OCI-LY7 (cell line): ENCODE data around the gene CD69. TPM values are rescaled to one million over a fixed set of nuclear protein-coding genes. Genes with fewer than 3 reads are reported as not detected.

ENCODE experiments used
- BruUV-seq: library from RNA; stranded (reverse); fragments of 400-500 nt; replicated peaks from 2 replicates; lab custom pipeline; 2021; lab: Mats Ljungman, UMichigan
- CTCF ChIA-PET: fragments of 300-600 bp; sonication (Branson Sonifier 250); formaldehyde crosslinking; loops from one replicate; lab custom pipeline; 2022; ENCODE audit warnings: antibody characterized with exemption; ENCODE audit not compliant: unreplicated experiment; lab: Charles Lee
- POLR2A ChIA-PET: fragments of 300-600 bp; sonication (Branson Sonifier 250); formaldehyde crosslinking; loops from one replicate; lab custom pipeline; 2022; ENCODE audit warnings: antibody characterized with exemption; lab: Charles Lee
- DNase-seq: peaks from one replicate; pipeline ENCODE4 v3.0.0-alpha.2; 2015; ENCODE audit warnings: low spot score
- H2AFZ ChIP-seq: fragments of 200-600 bp; sonication (generic), shearing (Covaris generic); 2 replicates; pipeline ENCODE4 v1.6.1; 2014; ENCODE audit warnings: mild to moderate bottlenecking, antibody characterized with exemption, low read length, moderate library complexity
- H3K27ac ChIP-seq: fragments of 200-600 bp; sonication (generic); 2 replicates; pipeline ENCODE4 v1.5.1; 2014; ENCODE audit warnings: mixed run types, low read depth, mild to moderate bottlenecking, moderate library complexity, low read length, inconsistent platforms; ENCODE audit not compliant: poor library complexity, severe bottlenecking
- H3K36me3 ChIP-seq: fragments of 200-600 bp; sonication (generic); 2 replicates; pipeline ENCODE4 v1.6.1; 2014; ENCODE audit warnings: mild to moderate bottlenecking, antibody characterized with exemption, low read length, moderate library complexity, mixed read lengths; ENCODE audit not compliant: insufficient read depth
- H3K4me1 ChIP-seq: fragments of 200-600 bp; sonication (generic); 2 replicates; pipeline ENCODE4 v1.5.1; 2014; ENCODE audit warnings: mild to moderate bottlenecking, low read length; ENCODE audit not compliant: insufficient read depth, poor library complexity, severe bottlenecking
- H3K4me2 ChIP-seq: fragments of 200-600 bp; sonication (generic); 2 replicates; pipeline ENCODE4 v1.6.1; 2014; ENCODE audit warnings: mild to moderate bottlenecking, low read length
- H3K4me3 ChIP-seq: fragments of 200-600 bp; sonication (generic); 2 replicates; pipeline ENCODE4 v1.5.1; 2014; ENCODE audit warnings: mild to moderate bottlenecking, low read depth, low read length; ENCODE audit not compliant: poor library complexity, severe bottlenecking
- H3K79me2 ChIP-seq: fragments of 200-600 bp; sonication (generic); 2 replicates; pipeline ENCODE4 v1.6.1; 2016; ENCODE audit warnings: low read depth, mild to moderate bottlenecking, low read length, moderate library complexity, mixed read lengths; ENCODE audit not compliant: insufficient read depth
- H3K9me2 ChIP-seq: fragments of 200-600 bp; sonication (generic); 2 replicates; pipeline ENCODE4 v1.6.1; 2016; ENCODE audit warnings: mild to moderate bottlenecking, low read length, mixed read lengths; ENCODE audit not compliant: insufficient read depth
- H3K9me3 ChIP-seq: fragments of 200-600 bp; sonication (generic); 2 replicates; pipeline ENCODE4 v1.6.1; 2014; ENCODE audit warnings: mild to moderate bottlenecking, mixed run types, low read length, mixed read lengths
- H4K20me1 ChIP-seq: fragments of 200-600 bp; sonication (generic); 2 replicates; pipeline ENCODE4 v1.6.1; 2014; ENCODE audit warnings: mild to moderate bottlenecking, antibody characterized with exemption, low read length, moderate library complexity, mixed read lengths; ENCODE audit not compliant: insufficient read depth
- EZH2phosphoT487 ChIP-seq: fragments of 200-600 bp; sonication (generic); IDR thresholded peaks from 2 replicates; pipeline ENCODE4 v1.6.1; 2018; ENCODE audit warnings: low read depth, borderline replicate concordance, mild to moderate bottlenecking, mixed run types, antibody characterized with exemption, low read length, moderate library complexity, mixed read lengths
- intact Hi-C: fragments of 100-400 bp; cut with micrococcal nuclease; formaldehyde crosslinking; loops from one replicate; pipeline ENCODE4 v1.10.0; 2022; ENCODE audit not compliant: unreplicated experiment
- total RNA-seq, 2 experiments: library from RNA; depleted of rRNA in 1 of 2; stranded (reverse); fragments of >200 nt in 1 of 2; shearing (Covaris generic) in 1 of 2; gene quantifications; 2 replicates each; pipeline ENCODE4 v1.2.3, GENCODE V29; 2014 to 2022
- TF ChIP-seq, protein P1 (sequence below): fragments of 200-600 bp; sonication (generic); conservative IDR thresholded peaks from 2 replicates; pipeline ENCODE4 v1.5.1; 2014; ENCODE audit warnings: mild to moderate bottlenecking, antibody characterized with exemption, low read length, moderate library complexity, mixed read lengths

CD69 gene
- total RNA-seq, 2 experiments from 2014 or later = 10.3 to 12.3 TPM

DNA sequence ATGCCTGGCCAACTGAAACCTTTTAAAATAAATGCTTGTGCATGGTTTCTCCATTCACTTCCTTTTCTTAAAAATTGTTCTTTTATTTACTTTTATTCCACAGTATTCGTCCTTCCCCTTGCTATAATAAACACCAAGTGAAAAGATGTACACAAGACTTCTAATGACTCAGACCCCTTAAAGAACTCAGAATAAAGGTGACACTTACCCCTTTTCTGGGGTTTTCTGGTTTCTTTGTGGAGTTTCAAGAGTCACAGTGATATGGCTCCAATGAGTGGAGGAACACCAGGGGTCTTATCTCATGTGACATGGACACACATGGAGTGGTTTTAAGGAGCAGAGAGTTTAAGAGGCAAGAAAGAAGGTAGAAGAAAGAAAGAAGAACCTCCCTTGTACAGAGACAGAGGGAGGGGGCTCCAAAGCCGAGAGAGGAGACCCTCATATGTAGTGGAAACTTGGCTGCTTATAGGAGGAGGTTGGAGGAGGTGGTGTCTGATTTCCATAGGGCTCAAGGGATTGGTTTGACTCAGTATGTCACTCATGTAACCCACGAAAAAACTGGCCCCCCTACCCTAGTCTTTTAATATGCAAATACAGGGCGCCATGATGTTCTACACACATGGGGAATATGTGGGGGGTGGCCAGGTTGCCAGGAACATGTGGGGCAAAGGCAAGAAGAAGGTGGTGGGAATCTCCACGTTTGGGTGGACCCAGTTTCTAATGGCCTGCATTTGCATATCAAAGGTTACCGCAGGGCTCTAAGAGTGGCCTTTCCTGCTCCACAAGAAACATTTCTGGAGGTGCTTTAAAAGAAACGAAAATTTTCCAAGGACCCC, 22.1 kb upstream of the CD69 start:
- TF ChIP-seq, protein P1, sequence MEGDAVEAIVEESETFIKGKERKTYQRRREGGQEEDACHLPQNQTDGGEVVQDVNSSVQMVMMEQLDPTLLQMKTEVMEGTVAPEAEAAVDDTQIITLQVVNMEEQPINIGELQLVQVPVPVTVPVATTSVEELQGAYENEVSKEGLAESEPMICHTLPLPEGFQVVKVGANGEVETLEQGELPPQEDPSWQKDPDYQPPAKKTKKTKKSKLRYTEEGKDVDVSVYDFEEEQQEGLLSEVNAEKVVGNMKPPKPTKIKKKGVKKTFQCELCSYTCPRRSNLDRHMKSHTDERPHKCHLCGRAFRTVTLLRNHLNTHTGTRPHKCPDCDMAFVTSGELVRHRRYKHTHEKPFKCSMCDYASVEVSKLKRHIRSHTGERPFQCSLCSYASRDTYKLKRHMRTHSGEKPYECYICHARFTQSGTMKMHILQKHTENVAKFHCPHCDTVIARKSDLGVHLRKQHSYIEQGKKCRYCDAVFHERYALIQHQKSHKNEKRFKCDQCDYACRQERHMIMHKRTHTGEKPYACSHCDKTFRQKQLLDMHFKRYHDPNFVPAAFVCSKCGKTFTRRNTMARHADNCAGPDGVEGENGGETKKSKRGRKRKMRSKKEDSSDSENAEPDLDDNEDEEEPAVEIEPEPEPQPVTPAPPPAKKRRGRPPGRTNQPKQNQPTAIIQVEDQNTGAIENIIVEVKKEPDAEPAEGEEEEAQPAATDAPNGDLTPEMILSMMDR = no peak
- no peak for TF ChIP-seq EZH2phosphoT487
- ChIA-PET POLR2A (interaction anchor here (0.6 to 1.4 kb wide), 4 partner anchors 10 to 387 kb away, joined by 3 to 5 read pairs (median 4); partner anchors contain the start of gene CD69), CTCF (interaction anchor here (0.6 kb wide), 1 partner anchor 103 kb away, joined by 3 read pairs; no protein-coding TSS in a partner anchor)
- H3K9me2 ChIP-seq = no peaks in the 10 kb centered on the region
- no peak for DNase-seq
- BruUV-seq = no TSS peak
- H3K36me3 ChIP-seq = no peaks in the 10 kb centered on the region
- H4K20me1 ChIP-seq = no peaks in the 10 kb centered on the region
- no peaks in the 10 kb centered on the region; the same call in 1 of the 2 replicates for H3K9me3 ChIP-seq
- H3K4me1 ChIP-seq = peaks cover 7% of the 10 kb centered on the region
- no peak overlapping the region for H3K4me2 ChIP-seq
- H3K27ac ChIP-seq = no peak overlapping the region
- no peaks in the 10 kb centered on the region for H3K79me2 ChIP-seq
- intact Hi-C loops = no loop called here
- no peak overlapping the region for H2AFZ ChIP-seq
- no peak overlapping the region for H3K4me3 ChIP-seq

DNA sequence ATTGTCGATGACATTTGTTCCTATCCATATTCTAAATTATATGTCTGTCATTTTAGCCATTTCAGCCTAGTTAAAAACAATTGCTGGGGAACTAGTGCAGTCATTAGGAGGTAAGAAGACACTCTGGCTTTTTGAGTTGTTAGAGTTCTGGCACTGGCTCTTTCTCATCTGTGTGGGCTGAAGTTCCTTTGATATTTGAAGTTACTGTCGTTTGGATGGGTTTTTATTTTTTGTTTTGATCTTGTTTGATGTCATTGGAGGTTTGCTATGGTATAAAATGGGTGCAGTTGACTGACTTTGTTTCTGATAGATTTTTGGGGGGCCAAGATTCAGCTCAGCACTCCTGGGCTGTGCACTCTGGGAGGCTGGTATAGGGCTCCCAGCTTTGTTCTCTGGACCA, 20.7 kb upstream of the CD69 start:
- H3K4me3 ChIP-seq = no peak overlapping the region
- no peaks in the 10 kb centered on the region for H4K20me1 ChIP-seq
- H3K9me3 ChIP-seq = no peaks in the 10 kb centered on the region
- intact Hi-C loops = no loop called here
- no peaks in the 10 kb centered on the region for H3K79me2 ChIP-seq
- H3K4me1 ChIP-seq = peaks cover 7% of the 10 kb centered on the region
- no peak overlapping the region for H3K27ac ChIP-seq
- no peak overlapping the region for H2AFZ ChIP-seq
- H3K36me3 ChIP-seq = no peaks in the 10 kb centered on the region
- CTCF ChIA-PET = no interaction called here
- DNase-seq = no peak
- H3K9me2 ChIP-seq = no peaks in the 10 kb centered on the region
- TF ChIP-seq, protein P1 = no peak
- TF ChIP-seq EZH2phosphoT487 = no peak
- H3K4me2 ChIP-seq = no peak overlapping the region
- POLR2A ChIA-PET = interaction anchor here (0.6 to 1.0 kb wide), 3 partner anchors 8 to 256 kb away, joined by 3 to 6 read pairs (median 4); no protein-coding TSS in a partner anchor
- BruUV-seq = no TSS peak

DNA sequence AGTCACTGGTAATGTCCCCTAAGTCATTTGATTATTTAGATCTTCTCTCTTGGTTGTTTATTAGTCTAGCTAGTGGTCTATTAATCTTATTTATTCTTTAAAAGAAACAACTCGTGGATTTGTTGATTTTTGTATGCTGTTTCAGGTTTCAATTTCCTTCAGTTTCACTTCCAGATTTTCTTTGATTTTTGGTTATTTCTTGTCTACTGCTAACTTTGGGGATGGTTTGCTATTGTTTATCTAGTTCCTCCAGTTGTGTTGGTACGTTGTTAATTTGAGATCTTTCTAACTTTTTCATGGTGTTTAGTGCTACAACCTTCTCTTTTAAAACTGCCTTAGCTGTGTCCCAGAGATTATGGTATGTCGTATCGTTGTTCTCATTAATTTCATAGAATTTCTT, 18.5 kb upstream of the CD69 start:
- Histone ChIP-seq H3K9me2 (no peaks in the 10 kb centered on the region), H3K4me3 (no peak overlapping the region), H2AFZ (no peak overlapping the region), H3K27ac (no peak overlapping the region), H3K9me3 (no peaks in the 10 kb centered on the region), H3K4me2 (no peak overlapping the region), H3K79me2 (no peaks in the 10 kb centered on the region), H4K20me1 (no peaks in the 10 kb centered on the region), H3K36me3 (no peaks in the 10 kb centered on the region), H3K4me1 (peaks cover 7% of the 10 kb centered on the region)
- no TSS peak for BruUV-seq
- POLR2A ChIA-PET = interaction anchor here (1.0 kb wide), 1 partner anchor 12 kb away, joined by 5 read pairs; no protein-coding TSS in a partner anchor
- no peak for TF ChIP-seq EZH2phosphoT487
- TF ChIP-seq, protein P1 = no peak
- intact Hi-C loops = no loop called here
- DNase-seq = no peak
- CTCF ChIA-PET = no interaction called here
